ENCODE data around the gene ANKS1B.

ANKS1B gene

GRCh38 chr12:98740751-98741150, 1244.0 kb downstream of the ANKS1B start:
- intact Hi-C loops (cut with DNase I), result loop anchor here (10.0 kb wide), 1 partner anchor 154 kb away; no protein-coding TSS in a partner anchor
- peak in 2 of 42 donors; percentile 24 to 25 for DNase-seq

- no peak for DNase-seq
- intact Hi-C loops (cut with DNase I), result no loop called here
Measured at GRCh38 chr12:98738539-98738938, 1246.2 kb downstream of the ANKS1B start.

GRCh38 chr12:98738002-98738401, 1246.7 kb downstream of the ANKS1B start:
- no peak for DNase-seq
- intact Hi-C loops (cut with DNase I), result no loop called here

DNA sequence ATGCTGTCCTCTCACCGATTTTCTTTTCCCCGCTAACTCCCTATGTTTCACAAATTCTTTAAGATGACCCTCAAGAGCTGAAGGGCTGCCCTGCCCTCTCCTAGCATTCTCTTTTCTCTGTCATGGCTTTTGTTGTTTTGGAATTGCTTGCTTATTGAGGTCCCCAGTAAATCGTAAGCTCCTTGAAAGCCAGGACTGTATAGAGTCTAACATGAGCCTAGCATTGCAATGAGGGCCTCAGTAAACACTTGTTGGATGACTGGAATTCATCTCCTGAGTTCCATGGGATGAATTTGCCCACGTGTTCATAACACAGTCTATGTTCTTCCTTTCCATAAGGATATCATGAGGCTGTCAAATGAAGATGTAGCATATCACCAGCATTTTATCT, 1247.4 kb downstream of the ANKS1B start:
- intact Hi-C loops (cut with DNase I), result no loop called here

DNA sequence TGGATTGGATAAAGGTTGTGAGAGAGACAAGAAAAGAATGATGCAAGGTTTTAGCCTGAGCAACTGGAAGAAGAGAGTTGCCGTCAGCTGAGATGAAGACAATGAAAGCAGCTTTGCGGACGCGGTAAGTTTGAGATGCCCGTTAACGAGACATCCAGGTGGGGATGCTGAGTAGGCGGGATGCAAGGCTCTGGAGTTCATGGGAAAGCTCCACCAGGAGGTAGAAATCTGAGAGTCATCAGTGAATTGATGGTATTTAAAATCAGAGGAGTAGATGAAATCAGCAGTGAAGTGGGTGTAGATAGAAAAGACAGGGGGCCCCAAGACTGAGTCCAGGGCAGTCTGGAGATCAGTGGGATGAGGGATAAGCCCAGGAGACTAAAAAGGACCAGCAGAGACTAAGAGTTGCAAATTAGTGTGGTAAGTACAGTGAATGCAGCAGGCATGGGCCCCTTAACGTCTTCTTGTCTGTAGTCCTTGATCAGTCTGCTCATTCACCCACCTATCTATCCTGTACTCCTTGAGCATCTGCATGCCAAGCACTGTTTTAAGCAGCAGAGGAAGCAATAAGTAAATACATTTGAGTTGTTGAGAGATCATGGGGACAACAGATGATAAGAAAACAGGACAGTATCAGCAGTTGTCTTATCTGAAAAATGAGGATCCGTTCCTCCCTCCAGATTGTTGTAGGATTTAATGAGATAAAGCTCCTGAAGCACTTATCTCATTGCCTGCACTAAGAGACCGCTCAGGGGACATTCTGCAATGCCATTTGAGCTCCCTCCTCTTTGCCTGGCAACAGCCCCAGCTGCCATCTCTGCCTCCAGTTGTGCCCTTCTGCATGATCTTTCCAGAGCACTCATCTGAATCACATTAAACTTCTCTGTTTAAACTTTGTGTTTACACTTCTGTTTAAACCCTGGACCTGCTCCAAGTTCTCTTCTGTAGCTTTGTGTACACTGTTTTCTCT, 1248.1 kb downstream of the ANKS1B start:
- DNase-seq, result peak in 3 of 42 donors; percentile 21 to 54 (median 51)
- intact Hi-C loops (cut with DNase I), result no loop called here

More for the DNA sequence above, 1247.4 kb downstream of the ANKS1B start:
- no peak for DNase-seq

DNA sequence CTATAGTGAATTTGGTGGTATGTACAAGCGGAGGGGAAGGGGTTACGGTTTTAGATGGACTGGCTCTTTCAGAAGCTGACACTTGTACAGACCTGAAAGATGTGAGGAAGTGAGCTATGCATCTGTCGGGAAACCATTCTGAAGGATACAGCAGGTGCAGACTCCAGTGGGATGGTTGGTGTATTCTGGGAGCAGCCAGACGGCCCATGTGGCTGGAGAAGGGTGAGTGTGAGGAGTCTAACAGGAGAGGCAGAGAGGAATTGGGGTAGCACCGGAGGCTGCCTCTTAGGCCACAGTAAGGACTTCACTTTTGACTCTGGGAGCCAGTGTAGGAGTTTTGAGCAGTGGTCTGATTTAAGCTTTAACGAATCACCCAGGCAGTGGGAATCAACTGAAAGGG, 1248.9 kb downstream of the ANKS1B start:
- DNase-seq, result peak in 1 of 42 donors; percentile 7
- intact Hi-C loops (cut with DNase I), result no loop called here

DNA sequence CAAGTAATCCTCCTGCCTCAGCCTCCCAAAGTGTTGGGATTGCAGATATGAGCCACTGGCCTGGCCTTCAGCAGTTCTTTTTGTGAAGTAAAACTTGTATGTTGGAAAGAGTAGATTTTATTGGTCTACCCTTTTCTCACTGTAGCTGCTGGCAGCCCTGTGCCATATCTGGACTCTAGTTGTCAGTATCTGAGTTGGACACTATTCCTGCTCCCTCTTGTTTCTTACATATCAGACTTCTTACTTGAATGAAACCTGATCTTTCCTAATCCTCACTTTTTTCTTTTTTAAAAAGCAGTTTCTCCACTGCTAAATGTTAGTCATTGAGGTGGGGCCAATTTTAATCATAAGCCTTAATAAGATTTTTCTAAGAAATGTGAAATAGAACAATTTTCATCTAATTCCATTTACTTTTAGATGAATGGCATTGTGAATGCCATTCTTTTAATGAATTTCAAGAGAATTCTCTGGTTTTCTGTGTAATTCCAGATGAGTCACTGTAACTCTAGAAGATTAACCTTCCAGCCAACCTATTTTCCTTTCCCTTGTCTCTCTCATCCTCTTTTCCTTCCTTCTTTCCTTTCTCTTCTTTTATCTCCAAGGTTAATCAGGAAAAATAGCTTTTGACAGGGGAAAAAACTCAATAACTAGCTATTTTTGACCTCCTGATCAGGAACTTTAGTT, 1250.9 kb downstream of the ANKS1B start:
- intact Hi-C loops (cut with DNase I), result no loop called here
- no peak for DNase-seq

- intact Hi-C loops (cut with DNase I), result no loop called here
- DNase-seq, result no peak
Measured at GRCh38 chr12:98730412-98730811, 1254.3 kb downstream of the ANKS1B start.

GRCh38 chr12:98727196-98727595, 1257.5 kb downstream of the ANKS1B start:
- intact Hi-C loops (cut with DNase I), result loop anchor here (10.0 kb wide), 2 partner anchors 208 to 268 kb away; no protein-coding TSS in a partner anchor
- DNase-seq, result no peak

GRCh38 chr12:98725476-98726247, 1259.1 kb downstream of the ANKS1B start:
- peak; percentile 34 to 91 (median 78) for DNase-seq
- intact Hi-C loops (cut with DNase I), result loop anchor here (10.0 kb wide), 2 partner anchors 209 to 269 kb away; no protein-coding TSS in a partner anchor

- intact Hi-C loops (cut with DNase I), result loop anchor here (10.0 kb wide), 2 partner anchors 210 to 270 kb away; no protein-coding TSS in a partner anchor
- DNase-seq, result no peak
Measured at GRCh38 chr12:98724384-98725155, 1260.2 kb downstream of the ANKS1B start.

DNA sequence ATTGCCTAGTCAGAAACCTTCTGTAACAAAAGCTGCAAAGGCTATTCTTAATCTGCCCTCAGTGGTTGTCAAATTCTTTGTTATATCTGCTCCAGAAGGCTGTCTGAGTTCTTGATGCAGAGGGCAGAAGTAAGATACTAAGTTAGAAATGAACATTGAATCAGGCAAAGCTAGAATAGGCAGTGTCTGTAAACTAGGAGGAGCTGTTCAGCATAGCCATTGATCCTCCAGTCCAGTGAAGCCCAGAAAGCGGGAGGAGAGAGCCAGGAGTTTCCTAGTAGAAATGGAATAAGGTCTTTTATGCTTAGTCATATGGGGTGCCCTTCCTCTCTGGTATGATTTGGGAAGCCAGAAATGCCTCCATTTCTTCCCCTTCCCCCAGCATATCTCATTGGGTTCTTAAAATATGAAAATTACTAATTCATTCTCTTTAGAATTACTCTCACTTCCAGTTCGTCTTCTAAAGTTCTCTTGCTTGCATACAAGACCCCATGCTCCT, 1263.5 kb downstream of the ANKS1B start:
- intact Hi-C loops (cut with DNase I), result loop anchor here (10.0 kb wide), 2 partner anchors 214 to 274 kb away; no protein-coding TSS in a partner anchor
- DNase-seq, result no peak

GRCh38 chr12:98719515-98720504, 1264.9 kb downstream of the ANKS1B start:
- DNase-seq, result no peak
- intact Hi-C loops (cut with DNase I), result loop anchor here (10.0 kb wide), 2 partner anchors 215 to 275 kb away; no protein-coding TSS in a partner anchor

GRCh38 chr12:98714426-98714825, 1270.3 kb downstream of the ANKS1B start:
- intact Hi-C loops (cut with DNase I), result no loop called here
- no peak for DNase-seq

GRCh38 chr12:98709022-98709421, 1275.7 kb downstream of the ANKS1B start:
- DNase-seq, result no peak
- intact Hi-C loops (cut with DNase I), result no loop called here

- intact Hi-C loops (cut with DNase I), result no loop called here
- no peak for DNase-seq
Measured at GRCh38 chr12:98701166-98701565, 1283.6 kb downstream of the ANKS1B start.

DNA sequence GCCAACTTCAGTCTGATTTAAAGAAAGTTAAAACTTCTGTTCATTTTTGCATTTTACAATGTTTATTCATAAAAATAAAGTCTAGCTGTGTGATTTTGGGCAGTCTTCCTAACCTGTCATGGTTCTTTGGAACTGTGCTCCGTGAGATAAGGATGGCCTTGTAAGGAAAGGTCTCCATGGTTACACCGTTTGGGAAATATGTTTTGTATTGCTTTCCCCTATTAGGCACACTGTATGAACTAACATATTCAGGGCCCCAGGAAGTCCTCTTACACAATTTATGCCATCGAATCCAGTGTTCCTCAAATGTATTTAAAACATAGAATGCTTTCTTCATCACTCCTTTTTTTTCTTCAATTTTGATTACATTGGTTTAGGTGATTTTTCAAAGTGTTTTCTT, 1285.2 kb downstream of the ANKS1B start:
- DNase-seq, result no peak
- intact Hi-C loops (cut with DNase I), result loop anchor here (5.0 kb wide), 1 partner anchor 298 kb away; no protein-coding TSS in a partner anchor

Measured in head of caudate nucleus (tissue), 42 donors.